ENCODE results near the gene FAP. TPM values are rescaled to one million over a fixed set of nuclear protein-coding genes. Genes with fewer than 3 reads are reported as not detected.

Gene FAP
- total RNA-seq, 1 experiment from 2014 or later: not detected

DNA sequence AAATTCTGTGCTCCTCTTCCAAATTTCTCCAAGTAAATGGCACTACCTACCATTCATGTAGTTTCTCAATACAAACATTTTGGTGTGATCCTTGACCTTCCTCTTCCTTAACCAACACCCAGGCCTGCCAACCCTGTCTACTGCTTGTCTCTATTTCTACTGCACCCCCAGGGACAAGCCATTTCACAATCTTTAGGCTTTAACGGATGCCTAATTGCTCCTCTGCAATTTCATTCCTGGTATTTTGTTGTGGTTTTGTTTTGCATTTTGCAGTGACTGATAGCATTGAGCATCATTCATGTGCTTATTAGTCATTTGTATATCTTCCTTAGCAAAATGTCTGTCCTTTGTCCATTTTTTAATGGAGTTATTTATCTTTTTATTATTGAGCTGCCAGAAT is 10.0 kb downstream of the FAP start:
- H3K9me2 ChIP-seq (ENCODE audit: insufficient read depth): no peaks in the 10 kb centered on the region
- H3F3A ChIP-seq (ENCODE audit: insufficient read depth, low read depth): no peaks in the 10 kb centered on the region
- DNase-seq: no peak
- H4K20me1 ChIP-seq (ENCODE audit: insufficient read depth): no peaks in the 10 kb centered on the region
- intact Hi-C loops (cut with micrococcal nuclease; ENCODE audit: unreplicated experiment): no loop called here
- BruUV-seq (replicated peaks): no TSS peak
- TF ChIP-seq CTCF (conservative IDR thresholded peaks at IDR 0.05) (no peak), EZH2 (IDR thresholded peaks at IDR 0.05; ENCODE audit: low read depth) (no peak)
- CTCF ChIA-PET: no interaction called here
- no peaks in the 10 kb centered on the region for H3K27me3 ChIP-seq (ENCODE audit: insufficient read depth, low read depth)
- no peaks in the 10 kb centered on the region for H3K36me3 ChIP-seq (ENCODE audit: low read depth)
- no peaks in the 10 kb centered on the region for H3K9me3 ChIP-seq (ENCODE audit: insufficient read depth, low read depth)
- H3K4me1 ChIP-seq (replicated peaks; ENCODE audit: insufficient read depth): no peaks in the 10 kb centered on the region
- H3K79me2 ChIP-seq (ENCODE audit: low read depth): no peaks in the 10 kb centered on the region
- H3K27ac ChIP-seq: no peak overlapping the region
- POLR2A ChIA-PET (ENCODE audit: unreplicated experiment): no interaction called here
- no peak overlapping the region for H3K4me3 ChIP-seq
- H3K4me2 ChIP-seq: no peak overlapping the region
- H2AFZ ChIP-seq: no peak overlapping the region

- H2AFZ ChIP-seq: no peak overlapping the region
- no peaks in the 10 kb centered on the region for H3K36me3 ChIP-seq (ENCODE audit: low read depth)
- ChIA-PET CTCF (no interaction called here), POLR2A (ENCODE audit: unreplicated experiment) (no interaction called here)
- H3K27ac ChIP-seq: no peak overlapping the region
- H3K4me2 ChIP-seq: no peak overlapping the region
- intact Hi-C loops (cut with micrococcal nuclease; ENCODE audit: unreplicated experiment): no loop called here
- no peak for DNase-seq
- no peaks in the 10 kb centered on the region for H4K20me1 ChIP-seq (ENCODE audit: insufficient read depth)
- TF ChIP-seq EZH2 (IDR thresholded peaks at IDR 0.05; ENCODE audit: low read depth): no peak
- no peak for TF ChIP-seq CTCF (conservative IDR thresholded peaks at IDR 0.05)
- H3K27me3 ChIP-seq (ENCODE audit: insufficient read depth, low read depth): no peaks in the 10 kb centered on the region
- no TSS peak for BruUV-seq (replicated peaks)
- H3K4me3 ChIP-seq: no peak overlapping the region
- no peaks in the 10 kb centered on the region for H3K9me2 ChIP-seq (ENCODE audit: insufficient read depth)
- H3K9me3 ChIP-seq (ENCODE audit: insufficient read depth, low read depth): no peaks in the 10 kb centered on the region
- H3K79me2 ChIP-seq (ENCODE audit: low read depth): no peaks in the 10 kb centered on the region
- no peaks in the 10 kb centered on the region for H3K4me1 ChIP-seq (replicated peaks; ENCODE audit: insufficient read depth)
- no peaks in the 10 kb centered on the region for H3F3A ChIP-seq (ENCODE audit: insufficient read depth, low read depth)
Observed at GRCh38 chr2:162232671-162233070, 10.6 kb downstream of the FAP start.

DNA sequence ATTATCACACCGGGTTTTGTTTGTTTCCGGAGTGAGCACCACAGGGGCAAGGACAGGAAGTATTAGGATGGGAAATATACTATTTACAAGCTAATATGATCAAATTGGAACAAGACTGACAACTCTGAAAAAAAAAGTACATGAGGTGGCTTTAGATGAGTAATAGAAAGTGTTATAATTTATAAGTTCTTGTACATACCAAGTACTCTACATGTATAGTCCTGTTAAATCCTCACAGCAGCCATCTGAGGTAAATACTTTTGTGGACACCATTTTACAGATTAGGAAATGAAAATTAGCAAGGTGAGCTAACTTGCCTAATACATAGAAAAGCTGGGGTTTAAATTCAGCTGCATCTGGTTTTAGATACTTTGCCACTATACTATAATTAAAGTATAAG is 11.2 kb downstream of the FAP start:
- no peak for TF ChIP-seq EZH2 (IDR thresholded peaks at IDR 0.05; ENCODE audit: low read depth)
- TF ChIP-seq CTCF (conservative IDR thresholded peaks at IDR 0.05): no peak
- H3K4me1 ChIP-seq (replicated peaks; ENCODE audit: insufficient read depth): no peaks in the 10 kb centered on the region
- H4K20me1 ChIP-seq (ENCODE audit: insufficient read depth): no peaks in the 10 kb centered on the region
- no peaks in the 10 kb centered on the region for H3K79me2 ChIP-seq (ENCODE audit: low read depth)
- DNase-seq: no peak
- no peak overlapping the region for H3K27ac ChIP-seq
- BruUV-seq (replicated peaks): no TSS peak
- no peaks in the 10 kb centered on the region for H3K27me3 ChIP-seq (ENCODE audit: insufficient read depth, low read depth)
- no peaks in the 10 kb centered on the region for H3K36me3 ChIP-seq (ENCODE audit: low read depth)
- ChIA-PET POLR2A (ENCODE audit: unreplicated experiment) (no interaction called here), CTCF (no interaction called here)
- no peaks in the 10 kb centered on the region for H3K9me3 ChIP-seq (ENCODE audit: insufficient read depth, low read depth)
- H3F3A ChIP-seq (ENCODE audit: insufficient read depth, low read depth): no peaks in the 10 kb centered on the region
- no peaks in the 10 kb centered on the region for H3K9me2 ChIP-seq (ENCODE audit: insufficient read depth)
- intact Hi-C loops (cut with micrococcal nuclease; ENCODE audit: unreplicated experiment): no loop called here
- no peak overlapping the region for H3K4me3 ChIP-seq
- H3K4me2 ChIP-seq: no peak overlapping the region
- no peak overlapping the region for H2AFZ ChIP-seq

All from PC-9 (cell line).